ENCODE results near the gene STAT3. TPM values are rescaled to one million over a fixed set of nuclear protein-coding genes. Genes with fewer than 3 reads are reported as not detected.

The STAT3 gene
- total RNA-seq, 5 donors from 2014 or later (not counting 1 experiment from before 2014, with no cell fraction given) = 113 to 242 (median 129) TPM

GRCh38 chr17:42338427-42338985 lies 49.7 kb downstream of the STAT3 start:
- ATAC-seq (replicated peaks in 1 of 4) (no peak), DNase-seq (peak in 1 of 35 experiments; percentile 23)
- no CpG with 5 or more reads among the region's 4 CpGs for WGBS (ENCODE audit: insufficient coverage)
- Histone ChIP-seq H3K36me3 (ENCODE audit: control insufficient read depth in 2 of 2, extremely low read depth in 1 of 2, insufficient read depth in 1 of 2, low read length in 1 of 2) (peaks cover 12 to 66% of the 10 kb centered on the region in 2 donors), H3K4me3 (ENCODE audit: control insufficient read depth in 1 of 2, extremely low read depth in 1 of 2, low read length in 1 of 2) (no peak overlapping the region), H3K9me3 (no peaks in the 10 kb centered on the region), H3K4me1 (ENCODE audit: control insufficient read depth in 1 of 2, extremely low read depth in 1 of 2, insufficient read depth in 2 of 2, low read length in 2 of 2) (peaks cover 15 to 47% of the 10 kb centered on the region in 2 experiments), H3K27ac (ENCODE audit: low read length) (peak overlapping the region; percentile 31), H3K27me3 (replicated peaks in 1 of 2; ENCODE audit: control insufficient read depth in 2 of 2, extremely low read depth in 1 of 2, insufficient read depth in 2 of 2, low read length in 1 of 2) (no peaks in the 10 kb centered on the region)
- H3K4me3 Mint-ChIP-seq = peak overlapping the region; percentile 23 to 57 (median 51)
- POLR2A ChIA-PET = no interaction called here
- H3K36me3 Mint-ChIP-seq = peaks cover 42% of the 10 kb centered on the region
- H3K9me3 Mint-ChIP-seq = no peaks in the 10 kb centered on the region
- H3K27ac Mint-ChIP-seq = peak overlapping the region; percentile 86 to 93
- no peaks in the 10 kb centered on the region for H3K27me3 Mint-ChIP-seq
- peaks cover 35 to 61% (median 58%) of the 10 kb centered on the region in 3 donors for H3K4me1 Mint-ChIP-seq
- CTCF ChIA-PET = no interaction called here

DNA sequence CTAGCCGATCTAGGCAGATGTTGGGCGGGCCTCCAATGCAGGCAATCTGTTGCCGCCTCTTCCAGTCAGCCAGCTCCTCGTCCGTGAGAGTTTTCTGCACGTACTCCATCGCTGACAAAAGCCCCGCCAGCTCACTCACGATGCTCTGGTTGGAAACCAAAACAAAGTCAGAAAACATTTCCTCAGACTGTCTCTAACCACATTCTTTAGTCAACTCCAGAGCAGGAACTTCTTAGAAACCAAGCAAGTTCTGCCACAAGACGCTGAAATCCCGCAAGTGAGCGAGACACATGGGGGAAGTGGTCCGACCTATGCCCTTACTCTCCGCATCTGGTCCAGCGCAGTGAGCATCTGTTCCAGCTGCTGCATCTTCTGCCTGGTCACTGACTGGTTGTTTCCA lies 50.8 kb downstream of the STAT3 start:
- ATAC-seq (replicated peaks in 1 of 4) = peak; percentile 87 to 90 (median 88)
- Histone ChIP-seq H3K4me3 (ENCODE audit: control insufficient read depth in 1 of 2, extremely low read depth in 1 of 2, low read length in 1 of 2) (no peak overlapping the region), H3K9me3 (no peaks in the 10 kb centered on the region), H3K4me1 (ENCODE audit: control insufficient read depth in 1 of 2, extremely low read depth in 1 of 2, insufficient read depth in 2 of 2, low read length in 2 of 2) (peaks cover 15 to 43% of the 10 kb centered on the region in 2 experiments), H3K27ac (ENCODE audit: low read length) (peak overlapping the region; percentile 74), H3K27me3 (replicated peaks in 1 of 2; ENCODE audit: control insufficient read depth in 2 of 2, extremely low read depth in 1 of 2, insufficient read depth in 2 of 2, low read length in 1 of 2) (no peaks in the 10 kb centered on the region), H3K36me3 (ENCODE audit: control insufficient read depth in 2 of 2, extremely low read depth in 1 of 2, insufficient read depth in 1 of 2, low read length in 1 of 2) (peaks cover 16 to 71% of the 10 kb centered on the region in 2 donors)
- Mint-ChIP-seq H3K4me1 (peaks cover 35 to 54% (median 51%) of the 10 kb centered on the region in 3 donors), H3K36me3 (peaks cover 42% of the 10 kb centered on the region), H3K27ac (peak overlapping the region; percentile 98), H3K27me3 (no peaks in the 10 kb centered on the region), H3K9me3 (no peaks in the 10 kb centered on the region), H3K4me3 (peak overlapping the region; percentile 60 to 71 (median 62))
- 15% methylated on average over 15 of the region's 15 CpGs for WGBS (ENCODE audit: insufficient coverage)
- CTCF ChIA-PET = interaction anchor here in 1 of 2 donors (0.6 to 1.0 kb wide), 3 partner anchors 25 to 69 kb away, joined by 3 to 4 read pairs (median 4); partner anchors contain the start of gene STAT3
- POLR2A ChIA-PET = interaction anchor here (0.5 to 1.2 kb wide), 5 partner anchors 20 to 124 kb away, joined by 3 to 13 read pairs (median 5); partner anchors contain the start of gene STAT3 (in 1 of the 2)
- peak in 34 of 35 experiments; percentile 45 to 86 (median 70) for DNase-seq

- Mint-ChIP-seq H3K9me3 (no peaks in the 10 kb centered on the region), H3K4me3 (no peak overlapping the region), H3K27ac (peak overlapping the region in 1 of 2 donors; percentile 69), H3K4me1 (peaks cover 21 to 32% (median 30%) of the 10 kb centered on the region in 3 donors), H3K36me3 (peaks cover 41% of the 10 kb centered on the region), H3K27me3 (no peaks in the 10 kb centered on the region)
- Histone ChIP-seq H3K27ac (ENCODE audit: low read length) (no peak overlapping the region), H3K27me3 (replicated peaks in 1 of 2; ENCODE audit: control insufficient read depth in 2 of 2, extremely low read depth in 1 of 2, insufficient read depth in 2 of 2, low read length in 1 of 2) (no peaks in the 10 kb centered on the region), H3K9me3 (no peaks in the 10 kb centered on the region), H3K4me3 (ENCODE audit: control insufficient read depth in 1 of 2, extremely low read depth in 1 of 2, low read length in 1 of 2) (no peak overlapping the region), H3K36me3 (ENCODE audit: control insufficient read depth in 2 of 2, extremely low read depth in 1 of 2, insufficient read depth in 1 of 2, low read length in 1 of 2) (peaks cover 18 to 78% of the 10 kb centered on the region in 2 donors), H3K4me1 (ENCODE audit: control insufficient read depth in 1 of 2, extremely low read depth in 1 of 2, insufficient read depth in 2 of 2, low read length in 2 of 2) (peaks cover 10 to 23% of the 10 kb centered on the region in 2 experiments)
- WGBS (ENCODE audit: insufficient coverage) = 100% methylated on average over 1 of the region's 3 CpGs
- ChIA-PET POLR2A (no interaction called here), CTCF (interaction anchor here in 1 of 2 donors (0.6 to 0.8 kb wide), 2 partner anchors 72 to 81 kb away, joined by 4 to 8 read pairs; no protein-coding TSS in a partner anchor)
- ATAC-seq (replicated peaks in 1 of 4) (no peak), DNase-seq (no peak)
Measured at GRCh38 chr17:42334677-42335076, 53.6 kb downstream of the STAT3 start.

DNA sequence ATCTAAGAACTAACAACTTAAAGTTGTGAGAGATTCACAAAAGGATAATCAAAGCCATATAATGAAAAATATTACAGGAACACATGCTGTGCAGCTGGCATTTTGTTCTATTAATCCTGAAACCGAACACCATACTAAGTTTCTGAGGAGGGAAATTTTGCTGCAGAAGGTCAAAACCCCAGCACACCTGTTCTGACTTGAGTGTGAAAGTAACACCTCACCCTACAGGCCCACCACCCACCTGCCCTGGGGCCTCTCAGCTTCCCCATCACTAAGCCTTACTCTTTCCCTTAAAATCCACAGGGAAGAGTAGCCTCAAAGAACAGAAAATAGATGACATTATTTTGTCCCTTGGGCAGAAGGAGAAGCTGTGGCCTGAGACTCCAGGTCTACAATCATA lies 55.2 kb downstream of the STAT3 start:
- WGBS (ENCODE audit: insufficient coverage) = no CpG with 5 or more reads among the region's 1 CpG
- Mint-ChIP-seq H3K27ac (peak overlapping the region in 1 of 2 donors; percentile 34), H3K4me3 (no peak overlapping the region), H3K36me3 (peaks cover 43% of the 10 kb centered on the region), H3K9me3 (no peaks in the 10 kb centered on the region), H3K27me3 (no peaks in the 10 kb centered on the region), H3K4me1 (peaks cover 7 to 20% (median 17%) of the 10 kb centered on the region in 3 donors)
- Histone ChIP-seq H3K36me3 (ENCODE audit: control insufficient read depth in 2 of 2, extremely low read depth in 1 of 2, insufficient read depth in 1 of 2, low read length in 1 of 2) (peaks cover 18 to 81% of the 10 kb centered on the region in 2 donors), H3K4me3 (ENCODE audit: control insufficient read depth in 1 of 2, extremely low read depth in 1 of 2, low read length in 1 of 2) (no peak overlapping the region), H3K4me1 (ENCODE audit: control insufficient read depth in 1 of 2, extremely low read depth in 1 of 2, insufficient read depth in 2 of 2, low read length in 2 of 2) (peaks cover 7 to 14% of the 10 kb centered on the region in 2 experiments), H3K27me3 (replicated peaks in 1 of 2; ENCODE audit: control insufficient read depth in 2 of 2, extremely low read depth in 1 of 2, insufficient read depth in 2 of 2, low read length in 1 of 2) (no peaks in the 10 kb centered on the region), H3K9me3 (no peaks in the 10 kb centered on the region), H3K27ac (ENCODE audit: low read length) (no peak overlapping the region)
- ATAC-seq (replicated peaks in 1 of 4) (no peak), DNase-seq (no peak)
- CTCF ChIA-PET = no interaction called here
- POLR2A ChIA-PET = no interaction called here

DNA sequence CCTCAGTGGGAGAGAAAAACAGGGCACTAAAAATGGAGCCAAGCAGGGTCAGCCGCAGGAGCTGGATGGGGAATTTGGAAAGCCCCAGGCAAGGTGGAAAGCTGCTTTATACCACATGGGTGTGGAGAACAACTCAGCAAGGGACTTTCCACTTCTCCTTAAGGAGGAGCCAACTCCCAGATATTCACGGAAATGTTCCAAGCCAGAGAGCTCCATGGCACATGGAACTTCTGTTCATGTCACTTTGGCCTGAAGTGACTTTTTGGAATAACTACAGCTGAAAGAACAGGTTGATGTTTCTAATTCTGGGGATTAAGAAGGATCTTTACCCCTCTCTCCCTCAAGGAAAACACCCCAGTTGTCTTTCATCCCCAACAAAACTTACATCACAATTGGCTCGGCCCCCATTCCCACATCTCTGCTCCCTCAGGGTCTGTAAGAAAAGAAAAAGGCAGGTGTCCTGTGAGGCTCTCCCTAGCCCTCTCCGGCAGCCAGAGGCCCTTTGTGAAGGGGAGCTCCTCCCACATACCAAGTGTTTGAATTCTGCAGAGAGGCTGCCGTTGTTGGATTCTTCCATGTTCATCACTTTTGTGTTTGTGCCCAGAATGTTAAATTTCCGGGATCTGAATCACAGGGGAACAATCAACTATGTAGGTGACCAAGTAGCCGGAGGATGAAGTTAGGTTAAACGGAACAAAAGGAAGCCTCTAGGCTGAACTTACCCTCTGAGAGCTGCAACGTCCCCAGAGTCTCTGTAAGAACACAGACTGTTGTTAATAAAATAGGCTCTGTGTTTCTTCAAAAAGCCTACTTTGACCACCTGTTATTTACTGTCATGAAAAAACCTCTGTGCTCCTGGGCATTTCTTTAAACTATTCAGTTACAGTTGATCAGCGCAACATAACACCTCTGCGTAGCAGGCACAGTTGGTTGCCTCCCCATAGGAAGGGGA lies 58.9 kb downstream of the STAT3 start:
- H3K4me1 Mint-ChIP-seq = peaks cover 0 to 3% (median 2%) of the 10 kb centered on the region in 3 donors
- H3K36me3 Mint-ChIP-seq = peaks cover 45% of the 10 kb centered on the region
- CTCF ChIA-PET = no interaction called here
- no peaks in the 10 kb centered on the region for H3K27me3 Mint-ChIP-seq
- no peak overlapping the region for H3K4me3 Mint-ChIP-seq
- POLR2A ChIA-PET = no interaction called here
- Histone ChIP-seq H3K27me3 (replicated peaks in 1 of 2; ENCODE audit: control insufficient read depth in 2 of 2, extremely low read depth in 1 of 2, insufficient read depth in 2 of 2, low read length in 1 of 2) (no peaks in the 10 kb centered on the region), H3K36me3 (ENCODE audit: control insufficient read depth in 2 of 2, extremely low read depth in 1 of 2, insufficient read depth in 1 of 2, low read length in 1 of 2) (peaks cover 18 to 80% of the 10 kb centered on the region in 2 donors), H3K27ac (ENCODE audit: low read length) (no peak overlapping the region), H3K4me1 (ENCODE audit: control insufficient read depth in 1 of 2, extremely low read depth in 1 of 2, insufficient read depth in 2 of 2, low read length in 2 of 2) (no peaks in the 10 kb centered on the region), H3K4me3 (ENCODE audit: control insufficient read depth in 1 of 2, extremely low read depth in 1 of 2, low read length in 1 of 2) (no peak overlapping the region), H3K9me3 (no peaks in the 10 kb centered on the region)
- 100% methylated on average over 4 of the region's 11 CpGs for WGBS (ENCODE audit: insufficient coverage)
- ATAC-seq (replicated peaks in 1 of 4) (no peak), DNase-seq (no peak)
- no peak overlapping the region for H3K27ac Mint-ChIP-seq
- no peaks in the 10 kb centered on the region for H3K9me3 Mint-ChIP-seq

GRCh38 chr17:42325026-42325425 lies 63.2 kb downstream of the STAT3 start:
- peaks cover 26 to 33% (median 29%) of the 10 kb centered on the region in 3 donors for H3K4me1 Mint-ChIP-seq
- ChIA-PET CTCF (interaction anchor here (0.6 to 4.3 kb wide), 4 partner anchors 15 to 203 kb away, joined by 3 to 27 read pairs (median 10); no protein-coding TSS in a partner anchor), POLR2A (no interaction called here)
- H3K4me3 ChIP-seq (ENCODE audit: control insufficient read depth in 1 of 2, extremely low read depth in 1 of 2, low read length in 1 of 2) = no peak overlapping the region
- no peaks in the 10 kb centered on the region for H3K27me3 Mint-ChIP-seq
- H3K27ac ChIP-seq (ENCODE audit: low read length) = no peak overlapping the region
- H3K27me3 ChIP-seq (replicated peaks in 1 of 2; ENCODE audit: control insufficient read depth in 2 of 2, extremely low read depth in 1 of 2, insufficient read depth in 2 of 2, low read length in 1 of 2) = no peaks in the 10 kb centered on the region
- H3K36me3 ChIP-seq (ENCODE audit: control insufficient read depth in 2 of 2, extremely low read depth in 1 of 2, insufficient read depth in 1 of 2, low read length in 1 of 2) = peaks cover 13 to 75% of the 10 kb centered on the region in 2 donors
- no peak overlapping the region for H3K27ac Mint-ChIP-seq
- no peaks in the 10 kb centered on the region for H3K9me3 ChIP-seq
- H3K4me1 ChIP-seq (ENCODE audit: control insufficient read depth in 1 of 2, extremely low read depth in 1 of 2, insufficient read depth in 2 of 2, low read length in 2 of 2) = peaks cover 7 to 21% of the 10 kb centered on the region in 2 experiments
- ATAC-seq (replicated peaks in 1 of 4) (no peak), DNase-seq (no peak)
- no peaks in the 10 kb centered on the region for H3K9me3 Mint-ChIP-seq
- H3K4me3 Mint-ChIP-seq = no peak overlapping the region
- H3K36me3 Mint-ChIP-seq = peaks cover 50% of the 10 kb centered on the region
- 100% methylated on average over 2 of the region's 7 CpGs for WGBS (ENCODE audit: insufficient coverage)

All from T-cell (primary cell).